LNCaP clone FGC (cell line): ENCODE data around the gene PI4KA.
"Not testable (repeated sequence)": the region's sequence is repeated elsewhere in the genome, so short reads cannot be mapped to it uniquely, and the experiment has no call there.

Source experiments
- DNase-seq: peaks from one replicate; pipeline ENCODE4 v3.0.0-alpha.2; 2011; ENCODE audit warnings: low read depth
- H3K4me3 ChIP-seq: 2 replicates; pipeline ENCODE4 v1.5.1; 2011; ENCODE audit warnings: mild to moderate bottlenecking, low read depth, low read length, control low read depth
- CTCF ChIP-seq: IDR thresholded peaks from 2 replicates; pipeline ENCODE4 v1.5.1; 2012; ENCODE audit warnings: mild to moderate bottlenecking; ENCODE audit not compliant: control insufficient read depth, insufficient read depth; ENCODE audit errors: extremely low read depth

PI4KA gene

GRCh38 chr22:20724676-20725454, 133.7 kb downstream of the PI4KA start:
- TF ChIP-seq CTCF = no peak
- DNase-seq = no peak
- H3K4me3 ChIP-seq = no peak overlapping the region

GRCh38 chr22:20721409-20722218, 137.0 kb downstream of the PI4KA start:
- H3K4me3 ChIP-seq = no peak overlapping the region
- no peak for TF ChIP-seq CTCF
- no peak for DNase-seq

- no peak for TF ChIP-seq CTCF
- no peak for DNase-seq
- no peak overlapping the region for H3K4me3 ChIP-seq
Measured at GRCh38 chr22:20720692-20721408, 137.8 kb downstream of the PI4KA start.

GRCh38 chr22:20718727-20719126, 139.9 kb downstream of the PI4KA start:
- H3K4me3 ChIP-seq, DNase-seq: not testable (repeated sequence)

- not testable (repeated sequence) for H3K4me3 ChIP-seq, DNase-seq
Measured at GRCh38 chr22:20717981-20718380, 140.6 kb downstream of the PI4KA start.

- not testable (repeated sequence) for DNase-seq, H3K4me3 ChIP-seq
Measured at GRCh38 chr22:20717213-20717866, 141.3 kb downstream of the PI4KA start.

- not testable (repeated sequence) for DNase-seq, H3K4me3 ChIP-seq
Measured at GRCh38 chr22:20713116-20713515, 145.5 kb downstream of the PI4KA start.

GRCh38 chr22:20709966-20710365, 148.6 kb downstream of the PI4KA start:
- not testable (repeated sequence) for DNase-seq, H3K4me3 ChIP-seq

- DNase-seq = not testable (repeated sequence)
Measured at GRCh38 chr22:20707549-20708118, 151.0 kb downstream of the PI4KA start.

GRCh38 chr22:20703816-20704609, 154.6 kb downstream of the PI4KA start:
- peak overlapping the region; percentile 43 for H3K4me3 ChIP-seq
- not testable (repeated sequence) for DNase-seq

More at GRCh38 chr22:20707549-20708118, 151.0 kb downstream of the PI4KA start:
- not testable (repeated sequence) for H3K4me3 ChIP-seq

GRCh38 chr22:20703414-20703806, 155.2 kb downstream of the PI4KA start:
- not testable (repeated sequence) for DNase-seq
- peak overlapping the region; percentile 43 for H3K4me3 ChIP-seq

- DNase-seq = peak; percentile 88
- H3K4me3 ChIP-seq = peak overlapping the region; percentile 51
Measured at GRCh38 chr22:20702546-20703413, 155.8 kb downstream of the PI4KA start.
